ENCODE measurements around the gene JOSD2.

Gene JOSD2

GRCh38 chr19:50512999-50513745 is 2.2 kb upstream of the JOSD2 start:
- no peak for DNase-seq

DNA sequence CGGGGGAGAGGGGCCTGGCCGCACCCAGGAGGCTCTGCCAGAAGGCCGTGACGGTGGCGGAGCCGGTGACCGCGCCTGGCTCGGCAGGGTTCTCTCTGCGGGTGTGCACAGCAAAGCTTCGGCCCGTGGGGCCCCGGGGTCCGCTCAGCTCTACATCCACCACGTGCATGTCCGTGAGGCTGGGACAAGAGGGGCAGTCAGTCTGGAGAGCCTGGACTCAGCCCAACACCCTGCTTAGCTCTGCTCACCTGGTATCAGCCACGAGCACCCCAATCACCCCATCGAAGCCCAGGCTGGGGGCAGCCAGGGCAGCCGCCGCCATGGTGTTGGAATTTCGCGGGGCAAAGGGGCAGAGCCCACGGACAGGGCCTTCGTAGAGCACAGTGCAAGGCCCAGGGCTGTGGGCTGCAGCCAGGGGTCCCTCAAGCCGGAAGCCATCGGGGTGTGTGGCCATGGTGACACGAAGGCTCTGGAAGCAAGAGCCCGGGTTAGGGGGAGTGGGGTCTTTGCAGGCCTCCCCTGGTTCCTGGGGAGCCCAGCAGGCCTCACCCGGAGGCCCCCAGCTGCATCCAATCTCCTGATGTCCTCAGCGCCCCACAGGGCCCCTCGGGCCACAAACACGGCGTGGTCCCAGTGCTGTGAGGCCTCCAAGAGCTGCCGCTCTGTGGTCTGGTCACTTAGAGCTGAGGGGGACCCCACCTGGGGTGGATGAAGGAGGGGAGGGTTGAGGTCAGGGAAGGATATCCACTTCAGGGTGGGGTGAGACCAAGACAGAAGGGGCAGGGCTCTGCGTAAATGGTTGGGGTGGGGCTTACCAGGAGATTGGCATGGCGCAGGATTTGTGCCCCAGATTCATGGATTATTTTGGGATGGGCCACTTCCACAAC is 1.4 kb upstream of the JOSD2 start:
- DNase-seq, result no peak

- peak; percentile 93 for DNase-seq
Measured at GRCh38 chr19:50510700-50511068, 307 bp downstream of the JOSD2 start.

GRCh38 chr19:50510121-50510670 is 795 bp downstream of the JOSD2 start:
- DNase-seq, result no peak

GRCh38 chr19:50509366-50509765 is 1.6 kb downstream of the JOSD2 start:
- DNase-seq, result no peak

DNA sequence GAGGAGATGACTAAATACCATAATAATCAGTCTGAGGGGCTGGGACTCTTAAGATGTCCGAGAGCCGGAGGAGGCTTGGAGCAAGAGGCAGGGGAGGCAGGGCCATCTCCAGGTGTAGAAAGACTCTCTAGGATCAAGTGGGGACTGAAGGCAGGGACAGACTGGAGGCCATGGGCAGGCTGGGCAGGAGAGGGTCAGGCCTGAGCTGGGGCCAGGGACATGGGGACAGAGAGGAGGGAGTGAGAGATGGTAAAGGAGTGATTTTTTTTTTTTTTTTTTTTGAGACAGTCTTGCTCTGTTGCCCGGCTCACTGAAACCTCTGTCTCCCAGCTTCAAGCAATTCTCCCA is 2.2 kb downstream of the JOSD2 start:
- no peak for DNase-seq

DNA sequence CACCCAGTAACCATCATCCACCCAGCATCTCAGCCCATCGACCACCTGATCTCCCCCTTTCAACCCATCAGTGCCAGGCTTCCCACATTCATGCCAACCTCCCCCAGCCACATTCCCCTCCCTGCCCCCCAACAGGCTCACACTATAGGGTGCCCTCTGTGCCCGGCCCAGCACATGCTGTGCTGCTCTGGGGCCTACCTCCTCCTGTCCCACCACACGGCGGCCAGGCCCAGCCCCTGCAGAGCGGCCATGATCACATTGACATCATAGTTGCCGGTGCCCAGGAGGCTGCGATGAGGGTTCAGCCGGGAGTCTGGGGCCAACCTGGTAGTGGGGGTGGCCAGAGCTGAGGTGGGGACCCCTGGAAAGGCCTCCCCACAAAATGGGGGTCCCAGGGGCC is 3.6 kb downstream of the JOSD2 start:
- no peak for DNase-seq

GRCh38 chr19:50506700-50507099 is 4.3 kb downstream of the JOSD2 start:
- DNase-seq, result no peak

DNA sequence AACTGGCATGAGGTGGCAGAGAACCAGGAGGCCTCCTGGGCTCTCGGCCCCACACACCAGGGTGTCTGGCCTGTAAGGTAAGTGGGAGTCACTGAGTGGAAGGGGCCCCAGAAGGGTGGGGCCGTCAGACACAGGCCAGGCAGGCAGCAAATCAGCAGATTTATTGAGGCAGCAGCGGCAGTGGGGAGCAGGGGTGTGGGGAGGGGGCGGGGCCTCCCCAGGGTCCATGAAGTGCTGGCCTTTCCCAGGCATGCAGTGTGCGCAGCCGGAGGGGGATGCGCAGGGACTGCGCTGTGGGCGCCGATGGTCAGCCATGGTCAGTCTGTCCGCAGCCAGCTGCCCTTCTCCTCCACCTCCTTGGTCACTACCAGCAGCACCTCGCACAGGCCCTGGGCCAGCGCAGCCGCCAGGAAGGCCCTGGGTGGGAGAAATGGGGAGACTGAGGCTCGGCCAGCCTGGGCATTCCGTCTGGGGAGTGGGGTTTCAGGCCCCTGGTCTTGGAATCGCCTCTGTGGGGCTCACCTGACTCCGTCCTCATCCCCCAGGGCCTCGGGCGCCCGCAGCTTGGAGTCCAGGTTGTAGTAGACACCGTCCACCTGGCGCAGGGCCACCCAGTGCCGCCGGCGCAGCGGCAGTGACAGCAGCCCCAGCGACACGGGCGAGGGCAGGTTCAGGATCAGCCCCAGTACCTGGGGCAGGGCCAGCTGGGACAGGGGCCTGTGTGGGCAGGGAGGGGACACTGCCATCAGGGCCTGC is 5.0 kb downstream of the JOSD2 start:
- no peak for DNase-seq

- DNase-seq, result no peak
Measured at GRCh38 chr19:50501568-50502475, 9.2 kb downstream of the JOSD2 start.

DNA sequence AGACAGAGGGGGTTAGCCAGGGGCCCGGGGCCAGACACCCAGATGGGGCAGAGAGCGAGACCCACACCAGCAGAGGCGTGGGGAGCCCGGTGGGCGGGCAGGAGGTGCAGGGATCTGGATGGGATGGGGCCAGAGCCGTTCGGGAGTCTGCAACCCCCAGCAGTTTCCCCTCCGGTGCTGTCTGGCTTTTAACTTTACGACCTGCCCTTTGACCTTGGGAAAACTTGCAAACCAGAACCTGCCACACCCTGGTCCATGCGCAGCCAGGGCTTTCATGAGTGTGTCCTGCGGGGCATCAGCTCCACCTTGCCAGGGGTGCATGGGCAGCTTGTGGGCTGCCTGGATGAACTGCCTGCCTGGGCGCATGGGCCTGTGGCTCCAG is 9.8 kb downstream of the JOSD2 start:
- DNase-seq, result no peak

- no peak for DNase-seq
Measured at GRCh38 chr19:50500753-50501151, 10.2 kb downstream of the JOSD2 start.

GRCh38 chr19:50500060-50500752 is 10.8 kb downstream of the JOSD2 start:
- no peak for DNase-seq

- no peak for DNase-seq
Measured at GRCh38 chr19:50498219-50499056, 12.6 kb downstream of the JOSD2 start.

DNA sequence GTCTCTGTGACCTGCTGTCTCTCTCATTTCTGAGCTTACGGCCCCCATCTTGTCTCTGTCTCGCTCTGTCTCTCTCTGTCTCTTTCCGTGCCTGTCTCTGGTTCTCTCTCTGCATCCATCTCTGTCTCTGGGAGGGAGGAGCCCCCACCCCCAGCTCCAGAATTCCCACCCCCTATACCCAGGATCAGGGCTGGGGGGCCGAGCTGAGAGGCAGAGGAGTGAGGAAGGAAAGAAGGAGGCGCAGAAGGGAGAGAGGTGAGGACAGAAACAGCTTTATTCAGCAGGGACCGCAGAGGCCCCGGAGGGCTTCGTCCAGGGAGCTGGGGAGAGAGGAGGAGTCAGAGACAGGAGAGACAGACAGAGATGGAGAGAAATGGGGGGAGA is 14.0 kb downstream of the JOSD2 start:
- no peak for DNase-seq

GRCh38 chr19:50496189-50497021 is 14.6 kb downstream of the JOSD2 start:
- no peak for DNase-seq

GRCh38 chr19:50495020-50495531 is 15.9 kb downstream of the JOSD2 start:
- no peak for DNase-seq

- DNase-seq, result no peak
Measured at GRCh38 chr19:50494186-50495019, 16.6 kb downstream of the JOSD2 start.

GRCh38 chr19:50493171-50493570 is 17.8 kb downstream of the JOSD2 start:
- no peak for DNase-seq

Data from NCI-H1105 (cell line).